Left colon (tissue), 2 donors: ENCODE measurements around the gene ATP8B3. TPM values are rescaled to one million over a fixed set of nuclear protein-coding genes. Genes with fewer than 3 reads are reported as not detected.
"Not testable (repeated sequence)": the region's sequence is repeated elsewhere in the genome, so short reads cannot be mapped to it uniquely, and the experiment has no call there.

Source experiments
- ATAC-seq: fragments of 200-7000 bp; cut with Tn5 transposase; one replicate; pipeline ENCODE4 v1.9.1; 2020; ENCODE audit warnings: mild to moderate bottlenecking, moderate library complexity
- DNase-seq, 2 donors: peaks; one replicate each; pipeline ENCODE4 v3.0.0-alpha.2; 2020
- intact Hi-C, 2 donors: fragments of 100-400 bp; cut with DNase I in 1 of 2; cut with micrococcal nuclease in 1 of 2; formaldehyde crosslinking; loops; one replicate each; pipeline versions ENCODE4 v1.11.2 to v1.14.0; 2022; cut with DNase I, micrococcal nuclease
- total RNA-seq, 2 donors: library from RNA; stranded (reverse); fragmentation: NEBNext Ultra II Directional; extraction: Animal tissue kit (Norgen Biotek cat#: 25700); gene quantifications; one replicate each; pipeline ENCODE4 v1.2.1, GENCODE V29; 2021
- donor health status: DM: no; HTN: no; CAD: no.
- donor health status: DM: yes; HTN: yes; CAD: no.

ATP8B3 gene
- total RNA-seq, 2 donors from 2014 or later, result 0.52 to 0.84 TPM

DNA sequence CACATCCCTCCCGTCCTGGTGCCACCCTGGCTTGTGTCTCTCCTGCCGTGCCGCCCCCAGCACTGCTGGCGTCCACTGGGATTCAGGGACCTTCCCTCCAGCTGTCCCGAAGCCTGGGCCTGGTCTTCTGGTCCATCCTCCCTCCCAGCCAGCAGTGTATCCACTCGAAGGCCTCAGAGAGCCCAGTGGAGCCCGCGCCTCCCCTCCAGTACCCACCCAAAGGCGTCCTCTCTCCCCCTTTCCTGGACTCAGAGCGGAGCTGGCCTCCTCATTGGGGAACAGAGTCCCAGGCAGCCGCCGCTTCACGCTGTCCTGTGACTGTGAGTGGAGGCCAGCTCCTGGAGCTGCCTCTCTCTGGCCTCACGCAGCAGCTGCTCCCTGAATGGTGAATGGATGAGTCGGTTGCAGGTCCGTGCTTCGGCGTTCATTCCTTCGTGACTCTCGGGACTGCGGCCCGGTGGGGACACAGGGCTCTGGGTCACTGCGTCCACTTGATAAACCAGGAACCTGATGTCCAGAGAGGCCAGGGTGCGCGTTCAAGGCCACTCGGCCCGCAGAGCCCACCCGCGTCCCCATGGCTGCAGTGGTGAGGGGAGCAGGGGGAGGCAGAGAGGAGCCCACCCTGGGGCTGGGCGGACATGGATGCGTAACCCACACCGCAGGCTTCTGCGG is 46.7 kb downstream of the ATP8B3 start:
- intact Hi-C loops, result loop anchor here (10.0 kb wide), 2 partner anchors 91 to 221 kb away; no protein-coding TSS in a partner anchor
- DNase-seq (no peak), ATAC-seq (no peak)

DNA sequence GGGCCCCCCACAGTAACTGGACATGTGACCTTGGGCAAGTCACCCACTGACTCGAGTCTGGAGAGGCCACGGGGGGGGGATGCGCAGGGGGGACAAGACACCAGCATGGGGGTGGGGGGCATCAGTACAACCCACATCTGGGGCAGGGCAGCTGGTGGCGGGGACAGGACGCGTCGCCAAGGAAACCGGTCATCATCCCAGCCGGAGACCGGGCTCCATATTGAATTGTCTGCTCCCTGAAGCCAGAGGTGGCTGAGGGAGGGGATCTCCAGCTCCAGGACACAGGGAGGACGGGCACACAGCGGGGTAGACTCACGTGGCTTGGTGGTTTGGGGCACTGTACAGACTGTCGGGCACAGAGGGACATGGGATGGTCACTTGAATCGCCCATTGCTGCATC is 47.3 kb downstream of the ATP8B3 start:
- intact Hi-C loops, result loop anchor here (10.0 kb wide), 2 partner anchors 90 to 220 kb away; no protein-coding TSS in a partner anchor
- DNase-seq (no peak), ATAC-seq (no peak)

DNA sequence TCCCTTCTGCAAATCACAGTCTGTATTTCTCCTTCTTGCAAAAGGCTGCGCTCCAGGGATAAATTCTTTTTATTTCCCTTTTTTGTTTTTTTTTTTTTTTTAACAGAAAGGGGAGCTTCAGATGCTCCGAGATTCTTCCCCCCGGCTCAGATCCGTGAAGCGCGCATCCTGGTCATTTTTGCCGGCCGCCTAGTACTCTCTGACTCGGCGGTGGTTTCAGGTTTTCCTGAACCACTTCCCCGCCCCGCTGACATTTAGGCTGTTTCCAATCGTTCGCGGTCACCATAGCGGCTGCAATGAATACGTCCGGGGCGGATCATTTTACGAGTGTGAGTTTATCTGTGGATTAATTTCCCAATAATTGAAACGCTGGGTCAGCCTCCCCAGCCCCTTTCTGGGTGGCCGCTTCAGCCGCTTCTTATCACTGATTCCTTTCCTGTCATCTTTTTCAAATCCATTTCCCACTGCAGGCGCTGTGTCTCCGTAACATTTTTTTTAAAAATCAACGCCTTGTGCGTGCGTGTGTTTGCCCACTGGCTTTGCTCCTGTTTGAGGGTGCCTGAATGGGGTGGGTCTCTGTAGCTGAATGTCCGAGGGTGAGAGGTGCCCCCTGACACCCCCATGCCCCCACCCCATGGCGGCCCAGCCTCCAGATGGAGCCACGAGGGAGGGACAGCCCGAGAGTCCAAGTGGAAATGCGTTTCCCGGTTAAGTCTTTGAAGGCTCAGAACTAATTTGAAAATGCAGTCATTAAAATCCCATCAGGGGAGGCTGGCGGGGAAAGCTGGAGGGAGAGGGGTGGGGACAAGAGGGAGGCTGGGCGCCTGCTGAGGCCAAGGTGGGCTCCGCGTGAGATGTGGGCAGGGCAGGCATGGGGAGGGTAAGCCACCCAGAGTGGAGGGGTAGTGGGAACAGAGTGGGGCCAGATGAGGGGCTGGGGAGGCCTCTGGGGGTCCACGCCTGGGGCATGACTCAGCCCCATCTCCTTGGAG is 48.1 kb downstream of the ATP8B3 start:
- DNase-seq, result no peak
- no peak for ATAC-seq
- intact Hi-C loops, result loop anchor here (10.0 kb wide), 2 partner anchors 89 to 219 kb away; no protein-coding TSS in a partner anchor

DNA sequence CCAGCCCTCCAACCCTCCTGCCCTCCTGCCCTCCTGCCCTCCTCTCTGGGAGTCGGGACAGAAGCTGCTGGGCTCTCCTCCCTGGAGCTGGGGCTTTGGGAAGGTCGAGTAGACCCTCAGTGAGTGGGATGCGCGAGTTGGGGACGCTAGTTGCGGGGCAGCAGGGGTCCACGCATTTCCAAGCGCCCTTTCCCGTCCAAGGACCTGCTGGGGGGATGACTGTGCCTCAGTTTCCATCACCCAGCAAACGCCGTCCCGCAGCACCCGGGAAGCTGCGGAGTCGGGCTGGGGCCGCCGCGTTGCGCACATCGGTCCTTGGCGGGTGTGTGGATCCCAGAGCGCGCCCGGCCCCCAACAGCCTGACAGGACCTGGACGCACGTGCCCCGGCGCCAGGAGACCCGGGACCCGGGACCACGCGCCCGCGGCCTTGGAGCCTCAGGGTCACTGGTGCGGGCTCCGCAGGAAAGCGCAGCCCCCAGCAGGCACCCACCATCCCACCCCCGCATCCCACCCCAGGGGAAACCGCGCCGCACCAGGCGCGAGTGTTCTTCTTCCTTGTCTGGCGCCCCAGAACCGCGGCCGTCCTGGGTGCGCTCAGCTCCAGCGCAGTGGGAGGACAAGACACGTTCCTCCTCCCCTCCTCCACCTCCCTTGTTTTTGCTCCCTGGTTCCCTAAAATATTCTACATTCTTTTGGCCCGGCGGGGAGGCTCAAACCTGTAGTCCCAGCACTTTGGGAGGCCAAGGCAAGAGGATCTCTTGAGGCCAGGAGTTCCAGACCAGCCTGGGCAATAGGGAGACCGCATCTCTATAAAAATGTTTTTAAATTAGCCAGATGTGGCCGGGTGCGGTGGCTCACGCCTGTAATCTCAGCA is 49.6 kb downstream of the ATP8B3 start:
- intact Hi-C loops, result loop anchor here (10.0 kb wide), 2 partner anchors 88 to 218 kb away; no protein-coding TSS in a partner anchor
- DNase-seq, result no peak

DNA sequence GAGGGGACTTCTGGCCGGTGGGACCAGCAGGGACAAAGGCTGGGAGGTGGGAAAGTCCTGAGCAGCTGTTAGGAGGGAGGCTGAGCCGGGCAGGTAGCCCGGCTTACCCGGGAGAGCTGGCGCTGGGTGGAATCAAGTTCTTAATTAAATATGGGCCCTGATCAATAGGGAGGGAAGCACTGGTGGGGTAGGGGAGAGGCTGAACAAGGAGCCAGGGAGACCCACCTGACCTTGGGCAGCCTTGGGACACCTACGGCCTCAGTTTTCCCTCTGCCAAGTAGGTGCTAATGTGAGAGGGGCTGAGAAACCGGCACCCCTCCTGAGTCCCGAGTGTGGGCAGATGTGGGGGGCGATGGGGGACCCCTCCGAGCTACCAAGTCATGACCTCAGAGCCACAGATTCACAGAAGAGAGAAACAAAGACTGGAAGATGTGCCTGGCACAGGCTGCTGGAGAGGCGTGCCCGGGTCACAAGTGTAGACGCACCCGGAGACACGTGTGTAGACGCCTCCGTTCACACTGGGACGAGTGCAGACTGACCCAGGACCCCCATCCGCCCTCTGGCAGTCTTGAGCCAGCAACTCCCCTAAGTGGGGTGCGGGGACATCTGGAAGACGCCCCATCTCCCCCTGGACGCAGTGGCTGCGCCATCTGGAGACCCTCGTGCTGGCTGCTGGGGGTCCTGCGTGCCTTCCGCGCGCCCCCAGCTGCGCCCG is 50.4 kb downstream of the ATP8B3 start:
- ATAC-seq (no peak), DNase-seq (no peak)
- intact Hi-C loops, result loop anchor here (10.0 kb wide), 2 partner anchors 87 to 217 kb away; no protein-coding TSS in a partner anchor

More for the DNA sequence above, 49.6 kb downstream of the ATP8B3 start:
- ATAC-seq, result no peak

DNA sequence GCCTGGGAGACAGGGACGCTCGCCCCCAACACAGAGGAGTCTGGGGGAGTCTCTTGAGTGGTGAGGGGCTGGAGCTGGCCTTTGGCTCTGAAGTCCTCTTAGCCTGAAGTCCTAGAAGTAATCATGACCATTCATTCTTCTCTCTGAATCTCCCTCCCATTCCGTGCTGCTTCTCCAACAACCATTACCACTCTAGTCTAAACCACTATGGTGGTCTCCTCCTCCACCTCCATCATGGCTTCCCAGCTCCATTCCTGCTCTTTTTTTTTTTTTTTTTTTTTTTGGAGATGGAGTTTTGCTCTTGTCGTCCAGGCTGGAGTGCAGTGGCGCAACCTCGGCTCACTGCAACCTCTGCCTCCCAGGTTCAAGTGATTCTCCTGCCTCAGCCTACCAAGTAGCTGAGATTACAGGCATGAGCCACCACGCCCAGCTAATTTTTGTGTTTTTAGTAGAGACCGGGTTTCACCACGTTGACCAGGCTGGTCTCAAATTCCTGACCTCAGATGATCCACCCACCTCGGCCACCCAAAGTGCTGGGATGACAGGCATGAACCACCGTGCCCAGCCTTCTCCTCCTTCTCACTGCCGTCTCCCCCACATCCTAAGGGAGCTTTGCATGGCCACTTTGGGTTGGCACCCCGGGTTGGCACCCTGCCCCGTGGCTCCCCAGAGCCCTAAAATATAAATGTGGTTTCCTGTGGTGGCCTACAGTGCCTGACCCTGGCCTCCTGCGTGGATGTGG is 51.1 kb downstream of the ATP8B3 start:
- ATAC-seq, DNase-seq: not testable (repeated sequence)
- intact Hi-C loops, result loop anchor here (10.0 kb wide), 2 partner anchors 86 to 216 kb away; no protein-coding TSS in a partner anchor

DNA sequence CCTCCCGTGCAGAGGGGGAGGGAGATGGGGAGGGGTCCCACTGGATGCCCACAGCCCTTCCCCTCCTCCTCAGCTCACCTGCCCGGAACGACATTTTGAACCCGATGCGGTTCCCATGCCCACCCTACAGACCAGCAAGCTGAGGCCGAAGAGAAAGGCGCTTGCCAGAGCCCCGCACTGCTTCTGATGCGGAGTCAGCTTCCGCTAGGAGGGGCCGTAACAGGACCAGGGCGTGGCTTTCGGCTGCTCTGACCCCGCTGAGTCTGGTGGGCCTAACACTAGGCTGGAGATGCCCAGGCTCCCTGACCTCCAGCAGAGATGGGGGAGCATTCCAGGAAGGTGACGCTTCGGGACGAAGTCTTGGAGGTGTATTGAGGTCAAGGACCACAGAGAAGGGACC is 52.1 kb downstream of the ATP8B3 start:
- intact Hi-C loops, result loop anchor here (10.0 kb wide), 2 partner anchors 85 to 215 kb away; no protein-coding TSS in a partner anchor
- DNase-seq (no peak), ATAC-seq (no peak)

DNA sequence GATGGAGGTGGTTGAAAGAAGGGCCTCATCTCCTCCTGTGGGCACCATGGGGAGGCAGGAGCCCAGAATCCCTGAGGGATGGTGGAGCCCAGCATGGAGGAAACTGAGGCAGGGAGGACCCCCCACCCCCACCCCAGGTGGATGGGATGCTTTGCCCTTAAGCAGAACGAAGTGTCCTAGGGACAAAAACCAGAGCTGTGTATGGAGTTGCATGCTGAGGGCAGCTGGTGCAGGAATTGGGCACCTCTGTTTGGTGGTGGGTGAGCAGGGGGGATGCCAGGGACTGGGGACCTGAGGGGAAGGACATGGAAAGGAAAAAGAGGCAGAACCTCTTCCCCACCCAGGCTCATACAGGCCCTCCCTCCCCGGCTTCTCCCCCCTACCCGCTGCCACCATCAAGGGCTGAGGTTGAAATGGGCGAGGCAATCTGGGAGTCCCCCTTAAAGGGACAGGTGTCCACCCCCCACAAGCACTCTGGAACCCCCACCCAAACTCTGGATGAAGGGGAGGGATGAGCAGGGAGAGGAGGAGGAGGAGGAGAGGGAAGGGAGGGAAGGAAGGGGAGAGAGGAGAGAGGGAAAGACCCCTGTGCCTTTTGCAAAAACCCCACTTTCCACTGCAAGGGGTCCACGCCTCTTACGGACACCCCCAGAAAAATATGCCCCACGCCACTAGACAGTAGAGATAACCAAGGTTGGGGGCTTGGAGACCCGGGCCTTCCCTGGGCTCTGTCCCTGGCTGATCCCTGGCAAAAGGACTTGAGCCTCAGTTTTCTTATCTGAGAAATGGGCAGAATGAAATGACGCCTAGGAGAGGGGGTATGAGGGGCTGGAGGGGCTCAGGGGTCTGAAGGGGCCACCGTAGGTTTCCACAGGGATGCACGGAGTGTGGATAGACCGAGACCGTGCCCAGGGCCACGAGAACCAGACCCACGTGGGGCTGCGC is 52.8 kb downstream of the ATP8B3 start:
- intact Hi-C loops, result no loop called here
- no peak for DNase-seq
- no peak for ATAC-seq

DNA sequence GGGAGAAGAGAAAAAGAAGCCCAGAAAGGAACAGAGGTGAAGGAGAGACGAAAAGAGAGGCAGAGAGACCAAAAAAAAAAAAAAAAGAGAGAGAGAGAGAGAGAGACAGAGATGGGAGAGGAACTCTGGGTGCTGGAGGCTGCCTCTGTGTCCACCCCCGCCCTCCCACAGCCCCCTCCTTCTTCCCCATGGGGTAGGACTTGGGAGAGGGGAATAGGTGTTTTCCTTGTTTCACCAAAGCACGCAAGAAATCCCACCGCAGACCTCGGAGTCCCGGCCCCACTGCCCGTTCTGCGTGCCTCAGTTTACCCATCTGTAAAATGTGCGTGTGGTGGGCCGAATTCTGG is 53.9 kb downstream of the ATP8B3 start:
- no peak for DNase-seq
- ATAC-seq, result no peak
- intact Hi-C loops, result no loop called here

DNA sequence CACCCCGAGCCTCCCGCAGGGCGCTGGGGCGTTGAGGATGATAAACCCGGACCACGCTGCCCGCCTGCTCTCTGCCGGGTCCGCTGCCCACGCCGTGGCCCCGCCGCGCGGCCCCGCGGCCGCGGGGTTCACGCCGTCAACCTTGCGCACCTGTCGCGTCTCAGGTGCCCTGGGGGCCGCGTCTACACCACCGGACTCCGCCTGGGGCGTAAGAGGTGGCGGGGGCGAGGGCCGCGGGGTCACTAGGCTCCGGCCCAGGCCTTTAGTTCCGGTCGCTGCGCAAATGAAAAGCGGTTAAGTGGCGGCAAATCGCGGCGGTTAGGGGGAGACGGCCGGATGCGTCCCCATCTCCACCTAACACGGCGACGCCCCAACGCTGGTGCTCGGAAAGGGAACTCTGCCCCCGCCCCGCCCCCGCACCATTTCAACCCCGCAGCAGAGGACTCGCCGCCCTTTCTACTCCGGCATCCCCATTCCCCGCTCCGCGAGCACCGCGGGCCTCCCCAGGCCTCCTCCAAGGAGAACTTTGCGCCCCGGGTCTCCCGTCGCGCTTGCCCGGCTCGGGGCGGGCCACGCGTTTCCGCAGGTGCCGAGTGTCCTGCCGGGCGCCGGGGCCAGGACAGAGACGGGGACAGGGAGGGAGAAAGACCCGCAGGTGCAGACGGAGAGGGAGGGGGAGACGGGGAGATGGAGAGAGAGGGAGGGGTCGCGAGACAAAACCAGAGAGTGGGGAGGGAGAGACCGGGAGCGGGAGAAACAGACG is 54.4 kb downstream of the ATP8B3 start:
- intact Hi-C loops, result no loop called here
- ATAC-seq, result no peak
- DNase-seq, result no peak

DNA sequence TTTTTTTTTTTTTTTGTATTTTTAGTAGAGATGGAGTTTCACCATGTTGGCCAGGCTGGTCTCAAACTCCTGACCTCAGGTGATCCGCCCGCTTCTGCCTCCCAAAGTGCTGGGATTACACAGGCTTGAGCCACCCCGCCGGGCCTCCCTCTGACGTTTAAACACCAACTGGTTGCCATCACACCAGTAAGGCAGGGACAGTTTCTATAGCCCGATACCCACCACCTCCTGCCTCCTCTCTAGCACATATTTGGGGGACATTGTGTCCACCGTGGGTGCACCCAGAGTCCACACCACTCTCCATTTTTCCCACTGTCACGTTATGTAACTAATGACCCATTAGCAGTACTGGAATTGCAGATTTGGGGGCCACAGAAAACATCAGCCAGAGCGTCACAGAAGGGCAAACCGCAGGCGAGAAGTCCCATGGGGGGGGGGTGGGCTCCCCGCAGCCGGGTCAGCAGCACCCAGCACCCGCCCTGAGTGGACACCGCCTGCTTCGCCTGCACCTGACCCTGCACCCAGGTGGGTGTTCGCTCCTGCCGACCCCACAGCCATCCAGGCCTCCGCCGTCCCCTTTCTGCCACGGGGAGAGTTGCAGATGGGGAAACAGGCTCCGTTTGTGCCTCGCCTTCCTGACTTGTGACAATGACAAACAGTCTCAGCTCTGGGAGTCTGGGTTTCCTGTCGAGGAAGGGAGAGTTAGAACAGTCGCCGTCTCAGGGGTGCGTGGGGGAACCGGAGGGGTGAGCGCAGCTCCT is 55.2 kb downstream of the ATP8B3 start:
- DNase-seq (no peak), ATAC-seq (no peak)
- intact Hi-C loops, result no loop called here

DNA sequence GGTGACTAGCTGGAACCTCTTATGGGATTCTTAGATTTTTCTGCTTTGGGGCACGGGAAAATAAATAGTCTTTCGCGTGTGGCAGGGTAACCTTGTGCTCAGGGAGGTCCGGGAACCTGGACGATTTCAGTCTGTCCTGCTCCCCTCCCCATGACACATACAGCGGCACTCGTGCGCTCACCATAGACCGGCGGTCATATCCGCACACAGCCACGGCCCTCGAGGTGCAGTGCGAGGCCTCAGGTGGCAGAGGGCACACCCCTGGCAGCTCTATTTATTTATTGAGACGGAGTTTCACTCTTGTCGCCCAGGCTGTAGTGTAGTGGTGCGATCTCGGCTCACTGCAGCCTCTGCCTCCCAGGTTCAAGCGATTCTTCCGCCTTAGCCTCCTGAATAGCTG is 55.8 kb downstream of the ATP8B3 start:
- ATAC-seq, result no peak
- DNase-seq, result no peak
- intact Hi-C loops, result no loop called here

DNA sequence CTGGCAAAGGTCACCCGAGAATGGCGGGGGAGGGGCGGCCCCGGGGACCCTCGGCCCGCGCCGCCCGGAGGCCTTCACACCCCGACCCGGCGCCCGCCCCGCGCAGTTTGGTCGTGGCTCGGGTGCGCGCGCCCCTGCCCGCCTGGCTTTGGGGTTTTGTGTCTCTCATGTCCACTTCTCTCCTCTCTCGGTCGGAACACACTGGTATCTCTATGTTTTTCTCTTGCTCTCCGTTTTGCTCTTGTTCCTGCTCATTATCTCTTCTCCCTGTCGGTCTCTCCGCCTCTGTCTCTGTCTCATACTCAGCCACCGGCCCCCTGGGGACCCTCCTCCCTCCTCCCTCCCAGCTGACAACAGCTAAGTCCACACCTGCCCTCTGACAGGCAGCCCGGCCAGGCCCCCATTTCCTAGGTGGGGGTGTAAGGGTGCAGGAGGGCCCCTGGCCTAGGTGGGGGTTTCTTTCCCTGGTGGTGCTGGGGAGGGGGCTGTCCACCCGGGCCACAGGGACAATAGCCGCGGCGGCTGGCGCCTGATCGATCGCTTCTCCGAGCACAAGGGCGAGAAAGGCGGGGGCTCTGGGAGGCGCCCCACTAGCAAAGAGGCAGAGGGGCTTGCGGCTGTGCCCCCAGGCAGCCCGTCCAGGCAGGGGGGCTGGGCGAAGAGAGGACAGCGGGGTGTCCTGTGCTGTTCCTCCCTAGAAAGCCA is 56.5 kb downstream of the ATP8B3 start:
- intact Hi-C loops, result no loop called here
- ATAC-seq (no peak), DNase-seq (no peak)
